Thyroid gland (tissue), 4 donors: ENCODE data around the gene CST3. TPM values are rescaled to one million over a fixed set of nuclear protein-coding genes. Genes with fewer than 3 reads are reported as not detected.

Source experiments
- DNase-seq, 2 donors: peaks; one replicate each; pipeline ENCODE4 v3.0.0-alpha.2; 2019
- H3K27ac ChIP-seq, 3 donors: fragments of 200-600 bp; sonication (generic); 1 replicate in 2 of 3; 2 replicates in 1 of 3; pipeline ENCODE4 v1.5.1; 2016 to 2019; ENCODE audit warnings: mild to moderate bottlenecking in 1 of 3, moderate library complexity in 1 of 3
- H3K27me3 ChIP-seq: fragments of 200-600 bp; sonication (generic); one replicate; pipeline ENCODE4 v1.5.1; 2019
- H3K36me3 ChIP-seq, 2 donors: fragments of 200-600 bp; sonication (generic); one replicate each; pipeline ENCODE4 v1.5.1; 2016 to 2019
- H3K4me1 ChIP-seq, 2 donors: fragments of 200-600 bp; sonication (generic); one replicate each; pipeline ENCODE4 v1.5.1; 2017 to 2019
- H3K4me3 ChIP-seq, 3 donors: fragments of 200-600 bp; sonication (generic); replicated peaks in 1 of 3; 1 replicate in 2 of 3; 2 replicates in 1 of 3; pipeline ENCODE4 v1.5.1; 2016; ENCODE audit warnings: mild to moderate bottlenecking in 1 of 3
- H3K9me3 ChIP-seq: fragments of 200-600 bp; sonication (generic); one replicate; pipeline ENCODE4 v1.5.1; 2017
- CTCF ChIP-seq, 6 experiments: fragments of 200-600 bp in 3 of 6; fragments of 450-650 bp in 3 of 6; sonication (generic) in 3 of 6; IDR thresholded peaks; one replicate each; pipeline ENCODE4 v1.5.1; 2016 to 2019; ENCODE audit warnings: antibody characterized with exemption in 6 of 6, mild to moderate bottlenecking in 2 of 6, inconsistent platforms in 1 of 6, moderate library complexity in 1 of 6
- POLR2A ChIP-seq, 2 donors: fragments of 450-650 bp; IDR thresholded peaks; one replicate each; pipeline ENCODE4 v1.6.1; 2017; ENCODE audit warnings: antibody characterized with exemption in 2 of 2, mild to moderate bottlenecking in 2 of 2, moderate library complexity in 1 of 2
- WGBS, 2 donors: methylation state at CpG; one replicate each; pipeline ENCODE4 v1.1.5; 2017; 5-methylcytosine and 5-hydroxymethylcytosine counted together
- intact Hi-C: fragments of 100-400 bp; cut with DNase I; formaldehyde crosslinking; loops from one replicate; pipeline ENCODE4 v1.15.1; 2023
- total RNA-seq, 4 donors: library from RNA; depleted of rRNA; stranded (reverse); fragments of >200 nt; gene quantifications; one replicate each; pipeline ENCODE4 v1.2.3, GENCODE V29; 2016

Gene CST3
- total RNA-seq, 4 donors from 2014 or later = 638 to 1,425 (median 898) TPM

GRCh38 chr20:23683281-23683680, 45.5 kb upstream of the CST3 start:
- intact Hi-C loops = no loop called here
- no peak for DNase-seq
- WGBS, 2 donors = 90 to 93% methylated on average over 2 of the region's 2 CpGs
- Histone ChIP-seq H3K9me3 (no peaks in the 10 kb centered on the region), H3K36me3 (no peaks in the 10 kb centered on the region), H3K4me1 (peaks cover 0 to 7% of the 10 kb centered on the region in 2 donors), H3K27me3 (no peaks in the 10 kb centered on the region), H3K4me3 (no peak overlapping the region), H3K27ac (no peak overlapping the region)
- no peak for TF ChIP-seq POLR2A (IDR thresholded peaks at IDR 0.05)
- no peak for TF ChIP-seq CTCF (IDR thresholded peaks at IDR 0.05)

- intact Hi-C loops = no loop called here
- TF ChIP-seq POLR2A (IDR thresholded peaks at IDR 0.05) (no peak), CTCF (IDR thresholded peaks at IDR 0.05) (no peak)
- Histone ChIP-seq H3K36me3 (no peaks in the 10 kb centered on the region), H3K9me3 (no peaks in the 10 kb centered on the region), H3K27me3 (no peaks in the 10 kb centered on the region), H3K4me1 (no peaks in the 10 kb centered on the region), H3K4me3 (no peak overlapping the region), H3K27ac (no peak overlapping the region)
- DNase-seq = peak; percentile 33 to 55
These were observed 42.4 kb upstream of the CST3 start for GRCh38 chr20:23680146-23680545.

GRCh38 chr20:23679133-23680092, 41.7 kb upstream of the CST3 start:
- peak; percentile 13 to 47 for DNase-seq
- 52 to 69% methylated on average over 7 of the region's 7 CpGs for WGBS, 2 donors

GRCh38 chr20:23673209-23673608, 35.5 kb upstream of the CST3 start:
- Histone ChIP-seq H3K4me1 (no peaks in the 10 kb centered on the region), H3K27me3 (no peaks in the 10 kb centered on the region), H3K27ac (no peak overlapping the region), H3K4me3 (no peak overlapping the region), H3K9me3 (no peaks in the 10 kb centered on the region), H3K36me3 (no peaks in the 10 kb centered on the region)
- intact Hi-C loops = no loop called here
- DNase-seq = no peak
- 85 to 89% methylated on average over 1 of the region's 1 CpG for WGBS, 2 donors
- no peak for TF ChIP-seq POLR2A (IDR thresholded peaks at IDR 0.05)
- TF ChIP-seq CTCF (IDR thresholded peaks at IDR 0.05) = no peak

More at GRCh38 chr20:23679133-23680092, 41.7 kb upstream of the CST3 start:
- H3K27me3 ChIP-seq = no peaks in the 10 kb centered on the region
- H3K9me3 ChIP-seq = no peaks in the 10 kb centered on the region
- H3K36me3 ChIP-seq = no peaks in the 10 kb centered on the region
- intact Hi-C loops = no loop called here
- no peaks in the 10 kb centered on the region for H3K4me1 ChIP-seq
- no peak overlapping the region for H3K4me3 ChIP-seq
- no peak overlapping the region for H3K27ac ChIP-seq
- TF ChIP-seq CTCF (IDR thresholded peaks at IDR 0.05) = no peak
- no peak for TF ChIP-seq POLR2A (IDR thresholded peaks at IDR 0.05)

- no peaks in the 10 kb centered on the region for H3K9me3 ChIP-seq
- H3K4me3 ChIP-seq = no peak overlapping the region
- H3K36me3 ChIP-seq = no peaks in the 10 kb centered on the region
- H3K4me1 ChIP-seq = no peaks in the 10 kb centered on the region
- no peaks in the 10 kb centered on the region for H3K27me3 ChIP-seq
- intact Hi-C loops = no loop called here
- H3K27ac ChIP-seq = no peak overlapping the region
- 97 to 100% methylated on average over 1 of the region's 1 CpG for WGBS, 2 donors
- no peak for DNase-seq
- TF ChIP-seq CTCF (IDR thresholded peaks at IDR 0.05) = no peak
These were observed 34.4 kb upstream of the CST3 start for GRCh38 chr20:23672158-23672557.
